NCI-H510A (cell line): ENCODE measurements around the gene ITGB6.

ENCODE experiments used
- DNase-seq: peaks from one replicate; lab custom pipeline; 2025; lab: John Stamatoyannopoulos, UW

Gene ITGB6

GRCh38 chr2:160051371-160051800, 148.7 kb downstream of the ITGB6 start:
- DNase-seq: no peak

DNA sequence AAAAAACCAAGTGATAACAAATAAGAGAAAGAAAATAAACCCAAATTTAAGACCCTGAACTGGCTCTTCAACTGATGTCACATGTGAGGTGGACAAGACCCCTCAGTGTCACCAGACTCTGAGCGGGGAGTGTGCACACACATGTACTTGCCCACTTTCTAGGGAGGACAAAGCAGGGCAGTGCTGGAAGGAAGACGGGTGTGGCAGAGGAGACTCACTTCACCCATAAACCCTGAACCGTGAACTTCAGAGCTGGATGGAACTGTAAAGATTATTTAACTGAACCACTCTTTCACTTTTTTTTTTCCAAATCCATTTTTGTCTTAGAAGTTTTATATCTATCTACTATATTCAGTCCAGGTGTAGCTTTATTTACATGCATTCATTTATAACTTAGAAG, 149.9 kb downstream of the ITGB6 start:
- no peak for DNase-seq
